Karpas-422 (cell line): Measurements from ENCODE around the gene SIRPB1. TPM values are rescaled to one million over a fixed set of nuclear protein-coding genes. Genes with fewer than 3 reads are reported as not detected.

Experiments used
- DNase-seq: peaks from one replicate; pipeline ENCODE4 v3.0.0-alpha.2; 2015
- H2AFZ ChIP-seq: fragments of 200-600 bp; sonication (generic); 2 replicates; pipeline ENCODE4 v1.6.1; 2014; ENCODE audit warnings: antibody characterized with exemption, low read length, mixed read lengths
- H3K27ac ChIP-seq: fragments of 200-600 bp; sonication (generic); 2 replicates; pipeline ENCODE4 v1.5.1; 2014; ENCODE audit warnings: mild to moderate bottlenecking, low read length, moderate library complexity
- H3K27me3 ChIP-seq: fragments of 200-600 bp; sonication (generic); 2 replicates; pipeline ENCODE4 v1.6.1; 2014; ENCODE audit warnings: low read length, mixed read lengths
- H3K36me3 ChIP-seq: fragments of 200-600 bp; sonication (generic); 2 replicates; pipeline ENCODE4 v1.6.1; 2014; ENCODE audit warnings: low read length, mixed read lengths; ENCODE audit not compliant: insufficient read depth
- H3K4me1 ChIP-seq: fragments of 200-600 bp; sonication (generic); 2 replicates; pipeline ENCODE4 v1.6.1; 2014; ENCODE audit warnings: mild to moderate bottlenecking, low read length, mixed read lengths
- H3K4me2 ChIP-seq: fragments of 200-600 bp; sonication (generic); 2 replicates; pipeline ENCODE4 v1.6.1; 2014; ENCODE audit warnings: low read length, low read depth, mild to moderate bottlenecking; ENCODE audit not compliant: poor library complexity, severe bottlenecking
- H3K4me3 ChIP-seq: fragments of 200-600 bp; sonication (generic); 2 replicates; pipeline ENCODE4 v1.5.1; 2014; ENCODE audit warnings: mild to moderate bottlenecking, antibody characterized with exemption, low read length, mixed read lengths
- H3K79me2 ChIP-seq: fragments of 200-600 bp; sonication (generic); 2 replicates; pipeline ENCODE4 v1.6.1; 2014; ENCODE audit warnings: mild to moderate bottlenecking, low read length, mixed read lengths
- H3K9ac ChIP-seq: fragments of 200-600 bp; sonication (generic); 2 replicates; pipeline ENCODE4 v1.6.0; 2014; ENCODE audit warnings: low read length
- H3K9me2 ChIP-seq: fragments of 200-600 bp; sonication (generic), shearing (Covaris generic); replicated peaks from 2 replicates; pipeline ENCODE4 v1.6.0; 2014; ENCODE audit warnings: mild to moderate bottlenecking, low read length, moderate library complexity; ENCODE audit not compliant: insufficient read depth
- H3K9me3 ChIP-seq: fragments of 300-700, 200-600 bp; sonication (generic); 2 replicates; pipeline ENCODE4 v1.6.1; 2014; ENCODE audit warnings: low read length, mixed read lengths
- H4K20me1 ChIP-seq: fragments of 200-600 bp; sonication (generic); 2 replicates; pipeline ENCODE4 v1.6.1; 2014; ENCODE audit warnings: mild to moderate bottlenecking, antibody characterized with exemption, low read length, low read depth; ENCODE audit not compliant: insufficient read depth
- total RNA-seq: library from RNA; depleted of rRNA; stranded (reverse); fragments of >200 nt; shearing (Covaris generic); gene quantifications from 2 replicates; pipeline ENCODE4 v1.2.3, GENCODE V29; 2014; ENCODE audit warnings: low replicate concordance

SIRPB1 gene
- total RNA-seq, 1 experiment from 2014 or later: 0.45 TPM

DNA sequence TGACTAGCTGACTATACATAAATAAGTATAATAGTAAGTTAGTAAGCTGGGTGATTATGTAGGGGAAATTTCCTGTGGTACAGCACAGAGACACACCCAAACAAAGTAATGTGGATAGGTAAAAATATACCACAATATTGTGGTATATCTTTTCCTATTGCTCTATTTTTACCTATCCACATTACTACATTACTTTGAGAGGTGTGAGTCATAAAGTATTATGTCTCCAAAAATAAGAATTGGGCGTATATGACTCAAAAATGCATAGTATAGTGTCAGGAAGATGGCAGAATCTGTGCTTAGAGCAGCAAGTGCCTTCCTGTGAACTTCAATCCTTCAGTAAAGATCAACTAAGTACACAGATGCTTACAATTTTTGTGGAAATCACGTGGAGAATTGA, 40.4 kb upstream of the SIRPB1 start:
- Histone ChIP-seq H3K4me1 (peaks cover 8% of the 10 kb centered on the region; the same call in 1 of the 2 replicates), H3K4me3 (no peak overlapping the region), H3K9me2 (no peaks in the 10 kb centered on the region), H3K27ac (no peak overlapping the region), H3K27me3 (no peaks in the 10 kb centered on the region), H3K79me2 (no peaks in the 10 kb centered on the region), H2AFZ (no peak overlapping the region), H3K36me3 (no peaks in the 10 kb centered on the region), H3K9me3 (no peaks in the 10 kb centered on the region), H3K9ac (no peak overlapping the region), H4K20me1 (no peaks in the 10 kb centered on the region), H3K4me2 (no peak overlapping the region)
- no peak for DNase-seq

GRCh38 chr20:1657556-1658334, 37.9 kb upstream of the SIRPB1 start, which contains the start of gene SIRPG:
Gene SIRPG (minus strand): TSS chr20:1657779. CDS start chr20:1657714, 65 bp downstream.
- Histone ChIP-seq H3K4me1 (peaks cover 4% of the 10 kb centered on the region; the same call in 1 of the 2 replicates), H3K9me3 (no peaks in the 10 kb centered on the region), H3K27ac (no peak within 1 kb of the TSS), H3K9me2 (no peaks in the 10 kb centered on the region), H3K79me2 (no peaks in the 10 kb centered on the region), H3K4me2 (no peak within 1 kb of the TSS), H3K4me3 (no peak within 1 kb of the TSS), H4K20me1 (no peaks in the 10 kb centered on the region), H2AFZ (no peak within 1 kb of the TSS), H3K36me3 (no peaks in the 10 kb centered on the region), H3K27me3 (no peaks in the 10 kb centered on the region), H3K9ac (no peak within 1 kb of the TSS)
- DNase-seq: no peak

DNA sequence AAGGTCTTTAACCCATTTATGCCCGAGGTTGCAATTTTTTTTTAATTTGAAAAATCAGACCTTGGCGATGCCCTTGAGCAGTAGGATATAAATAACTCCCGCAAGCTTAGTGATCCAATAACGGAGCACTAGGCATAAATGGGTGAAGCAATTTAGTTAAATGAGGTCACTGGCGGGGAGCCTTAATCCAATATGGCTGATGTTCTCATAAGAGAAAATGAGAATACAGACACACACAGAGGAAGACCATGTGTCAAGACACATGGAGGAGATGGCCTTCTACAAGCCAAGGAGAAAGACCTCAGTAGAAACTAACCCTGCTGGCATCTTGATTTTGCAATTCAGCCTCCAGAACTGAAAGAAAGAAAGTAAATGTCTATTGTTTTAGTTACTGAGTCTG, 37.0 kb upstream of the SIRPB1 start:
- Histone ChIP-seq H3K79me2 (no peaks in the 10 kb centered on the region), H3K27me3 (no peaks in the 10 kb centered on the region), H3K36me3 (no peaks in the 10 kb centered on the region), H3K9me2 (no peaks in the 10 kb centered on the region), H3K4me1 (no peaks in the 10 kb centered on the region), H3K4me2 (no peak overlapping the region), H4K20me1 (no peaks in the 10 kb centered on the region), H2AFZ (no peak overlapping the region), H3K9me3 (no peaks in the 10 kb centered on the region), H3K27ac (no peak overlapping the region), H3K4me3 (no peak overlapping the region), H3K9ac (no peak overlapping the region)
- DNase-seq: no peak

GRCh38 chr20:1654996-1655395, 35.2 kb upstream of the SIRPB1 start:
- Histone ChIP-seq H3K4me1 (no peaks in the 10 kb centered on the region), H3K27ac (no peak overlapping the region), H3K9ac (no peak overlapping the region), H3K36me3 (no peaks in the 10 kb centered on the region), H3K4me2 (no peak overlapping the region), H3K9me3 (no peaks in the 10 kb centered on the region), H3K79me2 (no peaks in the 10 kb centered on the region), H3K4me3 (no peak overlapping the region), H3K27me3 (no peaks in the 10 kb centered on the region), H3K9me2 (no peaks in the 10 kb centered on the region), H2AFZ (no peak overlapping the region), H4K20me1 (no peaks in the 10 kb centered on the region)
- no peak for DNase-seq

DNA sequence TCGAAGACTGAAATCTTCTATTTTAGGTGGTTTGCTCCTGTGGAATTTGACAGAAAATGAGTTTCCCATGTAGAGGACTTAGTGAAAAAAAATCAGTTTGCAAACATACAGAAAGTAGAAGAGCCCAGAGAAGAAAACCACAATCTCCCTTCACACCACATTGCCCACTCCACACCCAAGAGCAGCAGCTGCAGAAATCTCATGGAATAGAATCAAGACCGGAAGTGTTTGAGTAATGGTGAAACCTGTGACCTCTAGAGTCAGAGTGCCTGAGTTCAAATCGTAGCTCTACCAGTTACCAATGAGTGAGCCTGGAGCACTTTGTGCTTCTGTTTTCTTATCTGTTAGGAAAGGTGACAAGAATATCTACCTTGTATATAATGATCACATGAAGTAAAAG, 33.2 kb upstream of the SIRPB1 start:
- Histone ChIP-seq H3K79me2 (no peaks in the 10 kb centered on the region), H3K9ac (no peak overlapping the region), H4K20me1 (no peaks in the 10 kb centered on the region), H3K4me1 (no peaks in the 10 kb centered on the region), H3K36me3 (no peaks in the 10 kb centered on the region), H3K27ac (no peak overlapping the region), H3K9me3 (no peaks in the 10 kb centered on the region), H3K4me2 (no peak overlapping the region), H3K27me3 (no peaks in the 10 kb centered on the region), H3K9me2 (no peaks in the 10 kb centered on the region), H2AFZ (no peak overlapping the region), H3K4me3 (no peak overlapping the region)
- no peak for DNase-seq

DNA sequence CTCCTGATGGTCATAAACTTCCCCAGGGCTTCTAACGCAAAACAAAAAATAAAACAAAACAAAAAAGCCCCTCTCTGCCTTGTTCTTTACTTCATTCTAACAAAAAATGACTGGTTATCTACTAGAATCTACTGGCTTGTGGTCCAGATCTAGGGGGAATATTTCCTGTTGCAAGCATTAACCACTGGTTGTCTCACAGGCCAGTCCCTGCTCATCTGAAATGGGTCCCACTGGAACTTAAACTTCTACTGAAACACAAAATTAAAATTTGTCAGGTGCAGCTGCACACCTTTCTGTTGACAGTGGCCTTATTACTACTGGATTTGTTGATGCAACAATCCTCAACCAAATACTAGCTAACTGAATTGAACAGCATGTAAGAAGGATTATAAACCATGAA, 32.3 kb upstream of the SIRPB1 start:
- no peaks in the 10 kb centered on the region for H3K9me3 ChIP-seq
- H3K4me3 ChIP-seq: no peak overlapping the region
- H3K4me1 ChIP-seq: no peaks in the 10 kb centered on the region
- no peaks in the 10 kb centered on the region for H3K79me2 ChIP-seq
- no peak overlapping the region for H3K27ac ChIP-seq
- H3K36me3 ChIP-seq: no peaks in the 10 kb centered on the region
- H3K4me2 ChIP-seq: no peak overlapping the region
- H4K20me1 ChIP-seq: no peaks in the 10 kb centered on the region
- no peak overlapping the region for H2AFZ ChIP-seq
- no peaks in the 10 kb centered on the region for H3K27me3 ChIP-seq
- DNase-seq: no peak
- H3K9ac ChIP-seq: no peak overlapping the region
- no peaks in the 10 kb centered on the region for H3K9me2 ChIP-seq

GRCh38 chr20:1651268-1652058, 31.7 kb upstream of the SIRPB1 start:
- no peaks in the 10 kb centered on the region for H3K27me3 ChIP-seq

GRCh38 chr20:1648101-1648500, 28.3 kb upstream of the SIRPB1 start:
- Histone ChIP-seq H3K4me1 (no peaks in the 10 kb centered on the region), H3K36me3 (no peaks in the 10 kb centered on the region)

More at GRCh38 chr20:1651268-1652058, 31.7 kb upstream of the SIRPB1 start:
- H3K9ac ChIP-seq: no peak overlapping the region
- H3K9me3 ChIP-seq: no peaks in the 10 kb centered on the region
- no peak overlapping the region for H3K4me2 ChIP-seq
- H3K36me3 ChIP-seq: no peaks in the 10 kb centered on the region
- no peaks in the 10 kb centered on the region for H3K79me2 ChIP-seq
- H3K4me3 ChIP-seq: no peak overlapping the region
- no peaks in the 10 kb centered on the region for H3K4me1 ChIP-seq
- H3K9me2 ChIP-seq: no peaks in the 10 kb centered on the region
- DNase-seq: no peak
- no peaks in the 10 kb centered on the region for H4K20me1 ChIP-seq
- no peak overlapping the region for H3K27ac ChIP-seq
- no peak overlapping the region for H2AFZ ChIP-seq

More at GRCh38 chr20:1648101-1648500, 28.3 kb upstream of the SIRPB1 start:
- no peaks in the 10 kb centered on the region for H3K27me3 ChIP-seq
- H3K4me2 ChIP-seq: no peak overlapping the region
- H3K9ac ChIP-seq: no peak overlapping the region
- H2AFZ ChIP-seq: no peak overlapping the region
- DNase-seq: no peak
- no peaks in the 10 kb centered on the region for H4K20me1 ChIP-seq
- no peaks in the 10 kb centered on the region for H3K9me2 ChIP-seq
- no peak overlapping the region for H3K4me3 ChIP-seq
- H3K79me2 ChIP-seq: no peaks in the 10 kb centered on the region
- H3K27ac ChIP-seq: no peak overlapping the region
- no peaks in the 10 kb centered on the region for H3K9me3 ChIP-seq
